Neuronal stem cell (in vitro differentiated cells): ENCODE data around the gene RGL1.

Experiments used
- DNase-seq: peaks from one replicate; pipeline ENCODE4 v3.0.0-alpha.2; 2013; ENCODE audit warnings: low spot score
- H2AFZ ChIP-seq: one replicate; pipeline ENCODE4 v1.6.1; 2013; ENCODE audit warnings: mild to moderate bottlenecking, low read length, inconsistent platforms
- H2AK5ac ChIP-seq: 2 replicates; pipeline ENCODE4 v1.6.1; 2013; ENCODE audit warnings: low read depth, mild to moderate bottlenecking, inconsistent platforms, low read length, moderate library complexity, mixed read lengths
- H2BK120ac ChIP-seq: 2 replicates; pipeline ENCODE4 v1.6.1; 2013; ENCODE audit warnings: low read depth, mild to moderate bottlenecking, inconsistent platforms, low read length, moderate library complexity, mixed read lengths
- H2BK12ac ChIP-seq: one replicate; pipeline ENCODE4 v1.6.1; 2013; ENCODE audit warnings: low read length, inconsistent platforms
- H2BK15ac ChIP-seq: 2 replicates; pipeline ENCODE4 v1.6.1; 2013; ENCODE audit warnings: mild to moderate bottlenecking, low read length, inconsistent platforms, mixed read lengths
- H2BK5ac ChIP-seq: one replicate; pipeline ENCODE4 v1.6.1; 2013; ENCODE audit warnings: inconsistent platforms, mild to moderate bottlenecking, low read length, moderate library complexity
- H3K14ac ChIP-seq: one replicate; pipeline ENCODE4 v1.6.1; 2013; ENCODE audit warnings: low read length, inconsistent platforms
- H3K18ac ChIP-seq: 2 replicates; pipeline ENCODE4 v1.6.1; 2013; ENCODE audit warnings: low read length, inconsistent platforms
- H3K23ac ChIP-seq: 2 replicates; pipeline ENCODE4 v1.6.1; 2013; ENCODE audit warnings: low read depth, mild to moderate bottlenecking, mixed read lengths, low read length, inconsistent platforms; ENCODE audit not compliant: poor library complexity
- H3K27ac ChIP-seq: replicated peaks from 3 replicates; pipeline ENCODE4 v1.5.1; 2013; ENCODE audit warnings: low read length, inconsistent platforms
- H3K27me3 ChIP-seq, 3 experiments: 2 replicates each; pipeline ENCODE4 v1.6.1; 2013; ENCODE audit warnings: low read length in 3 of 3, mild to moderate bottlenecking in 2 of 3, inconsistent platforms in 1 of 3, low read depth in 1 of 3, mixed read lengths in 1 of 3, moderate library complexity in 1 of 3; ENCODE audit not compliant: control insufficient read depth in 3 of 3, insufficient read depth in 3 of 3
- H3K36me3 ChIP-seq, 2 donors: replicated peaks in 1 of 2; 2 replicates each; pipeline ENCODE4 v1.6.1; 2013; ENCODE audit warnings: low read length in 2 of 2; ENCODE audit not compliant: control insufficient read depth in 2 of 2, insufficient read depth in 2 of 2
- H3K4ac ChIP-seq: 2 replicates; pipeline ENCODE4 v1.6.1; 2013; ENCODE audit warnings: inconsistent platforms, mild to moderate bottlenecking, low read length, moderate library complexity
- H3K4me1 ChIP-seq, 2 donors: 1 replicate in 1 of 2; 2 replicates in 1 of 2; pipeline ENCODE4 v1.6.1; 2013; ENCODE audit warnings: low read length in 2 of 2, low read depth in 1 of 2; ENCODE audit not compliant: control insufficient read depth in 2 of 2, insufficient read depth in 1 of 2
- H3K4me2 ChIP-seq: one replicate; pipeline ENCODE4 v1.6.1; 2013; ENCODE audit warnings: mild to moderate bottlenecking, low read length, inconsistent platforms; ENCODE audit not compliant: insufficient read depth, poor library complexity, severe bottlenecking
- H3K4me3 ChIP-seq, 2 donors: 2 replicates each; pipeline ENCODE4 v1.5.1; 2013; ENCODE audit warnings: low read length in 2 of 2, mild to moderate bottlenecking in 2 of 2, inconsistent platforms in 1 of 2, moderate library complexity in 1 of 2
- H3K79me1 ChIP-seq: one replicate; pipeline ENCODE4 v1.6.1; 2013; ENCODE audit warnings: low read depth, mild to moderate bottlenecking, inconsistent platforms, low read length, moderate library complexity
- H3K9ac ChIP-seq: one replicate; pipeline ENCODE4 v1.6.1; 2013; ENCODE audit warnings: mild to moderate bottlenecking, low read depth, low read length, inconsistent platforms; ENCODE audit not compliant: poor library complexity
- H3K9me3 ChIP-seq, 2 donors: replicated peaks in 1 of 2; 2 replicates each; pipeline versions ENCODE3 to v1.6.1; 2013; ENCODE audit warnings: low read length in 2 of 2, mild to moderate bottlenecking in 2 of 2, inconsistent platforms in 1 of 2, low read depth in 1 of 2, mixed read lengths in 1 of 2, moderate library complexity in 1 of 2; ENCODE audit not compliant: control insufficient read depth in 2 of 2, insufficient read depth in 1 of 2
- H4K8ac ChIP-seq: one replicate; pipeline ENCODE4 v1.6.1; 2013; ENCODE audit warnings: low read depth, mild to moderate bottlenecking, inconsistent platforms, low read length, moderate library complexity
- H4K91ac ChIP-seq: one replicate; pipeline ENCODE4 v1.6.1; 2013; ENCODE audit warnings: low read length, low read depth, mild to moderate bottlenecking, inconsistent platforms; ENCODE audit not compliant: poor library complexity
- WGBS, 2 donors: extraction: QIAGEN DNeasy Blood & Tissue Kit; methylation state at CpG; one replicate each; pipeline ENCODE4 v1.1.7; 2013; ENCODE audit warnings: missing lambda C conversion rate in 2 of 2, mixed read lengths in 1 of 2; ENCODE audit not compliant: insufficient read length in 2 of 2, insufficient replicate concordance in 1 of 2; ENCODE audit errors: extremely low coverage in 2 of 2; 5-methylcytosine and 5-hydroxymethylcytosine counted together

Gene RGL1

GRCh38 chr1:183889095-183889494, 84.2 kb downstream of the RGL1 start:
- WGBS, 2 donors = no CpG with 5 or more reads among the region's 2 CpGs
- Histone ChIP-seq H4K91ac (no peak overlapping the region), H2BK5ac (no peak overlapping the region)

GRCh38 chr1:183891158-183891856, 86.4 kb downstream of the RGL1 start:
- Histone ChIP-seq H3K23ac (no peak overlapping the region), H2AK5ac (no peak overlapping the region), H3K4me3 (no peak overlapping the region), H3K36me3 (peaks cover 12 to 80% of the 10 kb centered on the region in 2 donors), H2BK5ac (no peak overlapping the region), H4K91ac (no peak overlapping the region), H3K9ac (no peak overlapping the region), H2BK120ac (no peak overlapping the region), H3K9me3 (no peaks in the 10 kb centered on the region), H3K4ac (no peak overlapping the region), H3K18ac (no peak overlapping the region), H3K4me1 (no peaks in the 10 kb centered on the region), H3K14ac (no peak overlapping the region), H2AFZ (no peak overlapping the region), H3K27me3 (no peaks in the 10 kb centered on the region), H3K79me1 (no peaks in the 10 kb centered on the region), H2BK12ac (no peak overlapping the region), H3K27ac (no peak overlapping the region), H2BK15ac (no peak overlapping the region), H3K4me2 (no peak overlapping the region), H4K8ac (no peak overlapping the region)
- WGBS, 2 donors = no CpG with 5 or more reads among the region's 3 CpGs
- no peak for DNase-seq

More at GRCh38 chr1:183889095-183889494, 84.2 kb downstream of the RGL1 start:
- no peak overlapping the region for H3K18ac ChIP-seq
- H3K4ac ChIP-seq = no peak overlapping the region
- H2AFZ ChIP-seq = no peak overlapping the region
- no peak overlapping the region for H3K27ac ChIP-seq
- H2BK120ac ChIP-seq = no peak overlapping the region
- no peak overlapping the region for H3K9ac ChIP-seq
- H3K4me1 ChIP-seq = no peaks in the 10 kb centered on the region
- H2AK5ac ChIP-seq = no peak overlapping the region
- H4K8ac ChIP-seq = no peak overlapping the region
- H3K9me3 ChIP-seq = no peaks in the 10 kb centered on the region
- H2BK12ac ChIP-seq = no peak overlapping the region
- no peak overlapping the region for H2BK15ac ChIP-seq
- peaks cover 12 to 80% of the 10 kb centered on the region in 2 donors for H3K36me3 ChIP-seq
- H3K4me3 ChIP-seq = no peak overlapping the region
- no peaks in the 10 kb centered on the region for H3K79me1 ChIP-seq
- H3K14ac ChIP-seq = no peak overlapping the region
- H3K4me2 ChIP-seq = no peak overlapping the region
- no peak for DNase-seq
- H3K23ac ChIP-seq = no peak overlapping the region
- H3K27me3 ChIP-seq = no peaks in the 10 kb centered on the region

- Histone ChIP-seq H3K79me1 (no peaks in the 10 kb centered on the region), H3K27me3 (no peaks in the 10 kb centered on the region), H3K27ac (no peak overlapping the region), H3K9ac (no peak overlapping the region), H4K91ac (no peak overlapping the region), H3K18ac (no peak overlapping the region), H3K9me3 (no peaks in the 10 kb centered on the region), H2BK15ac (no peak overlapping the region), H2BK12ac (no peak overlapping the region), H2BK5ac (no peak overlapping the region), H3K4me3 (no peak overlapping the region), H4K8ac (no peak overlapping the region), H2BK120ac (no peak overlapping the region), H2AK5ac (no peak overlapping the region), H2AFZ (no peak overlapping the region), H3K14ac (no peak overlapping the region), H3K4me1 (no peaks in the 10 kb centered on the region), H3K23ac (no peak overlapping the region), H3K4me2 (no peak overlapping the region), H3K36me3 (peaks cover 12 to 87% of the 10 kb centered on the region in 2 donors), H3K4ac (no peak overlapping the region)
- DNase-seq = no peak
These were observed 87.5 kb downstream of the RGL1 start for GRCh38 chr1:183892351-183892793.

DNA sequence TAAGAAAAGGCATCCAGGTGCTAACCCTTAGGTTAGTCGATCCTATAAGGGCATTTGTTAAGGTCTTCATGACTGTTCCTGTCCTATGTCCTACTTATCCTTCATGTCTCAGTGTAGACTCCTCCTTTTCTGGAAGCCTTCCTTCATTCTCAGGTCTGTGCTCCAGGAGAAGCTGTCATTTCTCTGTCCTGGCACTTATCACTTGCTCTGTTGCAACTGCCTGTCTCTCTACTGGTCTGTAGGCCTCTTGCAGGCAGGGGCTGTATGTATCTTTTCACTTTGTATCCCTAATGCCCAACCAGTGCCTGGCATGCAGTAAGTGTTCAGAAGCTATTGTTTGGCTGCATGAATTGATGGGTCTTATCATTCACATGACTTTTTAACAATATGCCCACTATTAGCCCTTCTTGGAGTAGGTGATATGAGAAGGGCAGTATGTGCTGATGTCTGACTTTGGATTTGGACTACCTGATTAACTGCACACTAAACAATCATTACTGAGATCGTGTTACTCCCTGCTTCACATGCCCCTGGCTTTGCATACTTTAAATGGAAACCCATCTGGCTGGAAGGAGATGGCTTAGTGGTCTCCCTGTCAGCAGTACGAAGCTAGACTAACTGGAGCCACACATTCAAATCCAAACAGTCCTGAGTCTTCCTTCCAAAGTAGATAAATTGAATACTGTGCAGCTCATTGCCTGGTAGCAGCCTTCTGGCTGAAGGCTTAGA, 88.8 kb downstream of the RGL1 start:
- H3K36me3 ChIP-seq = peaks cover 17 to 92% of the 10 kb centered on the region in 2 donors
- no peak overlapping the region for H3K18ac ChIP-seq
- H3K4me3 ChIP-seq = no peak overlapping the region
- no peaks in the 10 kb centered on the region for H3K4me1 ChIP-seq
- H3K27me3 ChIP-seq = no peaks in the 10 kb centered on the region
- H2BK5ac ChIP-seq = no peak overlapping the region
- no peaks in the 10 kb centered on the region for H3K79me1 ChIP-seq
- H3K4ac ChIP-seq = no peak overlapping the region
- H2AFZ ChIP-seq = no peak overlapping the region
- no peak overlapping the region for H3K4me2 ChIP-seq
- no peak overlapping the region for H3K14ac ChIP-seq
- no peak for DNase-seq
- H2AK5ac ChIP-seq = no peak overlapping the region
- H2BK12ac ChIP-seq = no peak overlapping the region
- H3K23ac ChIP-seq = no peak overlapping the region
- no CpG with 5 or more reads among the region's 3 CpGs for WGBS, 2 donors
- no peak overlapping the region for H2BK15ac ChIP-seq
- no peak overlapping the region for H4K8ac ChIP-seq
- H3K9me3 ChIP-seq = no peaks in the 10 kb centered on the region
- H4K91ac ChIP-seq = no peak overlapping the region
- no peak overlapping the region for H2BK120ac ChIP-seq
- no peak overlapping the region for H3K27ac ChIP-seq
- no peak overlapping the region for H3K9ac ChIP-seq
